CD4-positive, CD25-positive, alpha-beta regulatory T cell (primary cell): ENCODE data around the gene CACNA2D1. TPM values are rescaled to one million over a fixed set of nuclear protein-coding genes. Genes with fewer than 3 reads are reported as not detected.

Experiments used
- ATAC-seq, 2 donors: fragments of 150-1000 bp; cut with Tn5 transposase; one replicate each; pipeline ENCODE4 v1.10.0; 2021; ENCODE audit warnings: low read depth in 2 of 2, moderate number of reproducible peaks in 2 of 2, moderate library complexity in 1 of 2
- DNase-seq, 3 donors: peaks; one replicate each; pipeline versions ENCODE4 v3.0.0 to v3.0.0-alpha.2; 2012 to 2022; ENCODE audit warnings: mixed read lengths in 1 of 3
- H3K27ac ChIP-seq: one replicate; pipeline ENCODE4 v1.7.0; 2013; ENCODE audit warnings: mild to moderate bottlenecking, low read length; ENCODE audit not compliant: insufficient read depth, poor library complexity, severe bottlenecking
- H3K27me3 ChIP-seq: one replicate; pipeline ENCODE4 v1.7.0; 2013; ENCODE audit warnings: low read length; ENCODE audit not compliant: control insufficient read depth, insufficient read depth
- H3K36me3 ChIP-seq: one replicate; pipeline ENCODE4 v1.7.0; 2013; ENCODE audit warnings: mild to moderate bottlenecking, low read length, moderate library complexity; ENCODE audit not compliant: control insufficient read depth, insufficient read depth
- H3K4me1 ChIP-seq: 2 replicates; pipeline ENCODE4 v1.7.0; 2013; ENCODE audit warnings: mild to moderate bottlenecking, low read length; ENCODE audit not compliant: insufficient read depth, control insufficient read depth, poor library complexity, severe bottlenecking
- H3K4me3 ChIP-seq: one replicate; pipeline ENCODE4 v1.7.0; 2013; ENCODE audit warnings: low read depth, mild to moderate bottlenecking, low read length, moderate library complexity
- H3K9me3 ChIP-seq, 2 experiments: 1 replicate in 1 of 2; 2 replicates in 1 of 2; pipeline ENCODE4 v1.7.0; 2013; ENCODE audit warnings: low read length in 2 of 2, mild to moderate bottlenecking in 1 of 2, moderate library complexity in 1 of 2; ENCODE audit not compliant: control insufficient read depth in 2 of 2
- H3K27ac Mint-ChIP-seq, 3 donors: one replicate each; pipeline ENCODE4 v1.8.0; 2020 to 2022; ENCODE audit warnings: mild to moderate bottlenecking in 3 of 3, mixed read lengths in 3 of 3, moderate library complexity in 2 of 3
- H3K27me3 Mint-ChIP-seq: one replicate; pipeline ENCODE4 v1.8.0; 2022; ENCODE audit warnings: mild to moderate bottlenecking, mixed read lengths
- H3K36me3 Mint-ChIP-seq: one replicate; pipeline ENCODE4 v1.8.0; 2020; ENCODE audit warnings: mixed read lengths
- H3K4me1 Mint-ChIP-seq, 4 donors: one replicate each; pipeline ENCODE4 v1.8.0; 2020 to 2022; ENCODE audit warnings: mixed read lengths in 4 of 4, mild to moderate bottlenecking in 1 of 4
- H3K4me3 Mint-ChIP-seq, 4 donors: one replicate each; pipeline ENCODE4 v1.8.0; 2020 to 2022; ENCODE audit warnings: mild to moderate bottlenecking in 4 of 4, mixed read lengths in 4 of 4, moderate library complexity in 3 of 4
- H3K9me3 Mint-ChIP-seq, 7 donors: one replicate each; pipeline ENCODE4 v1.8.0; 2020 to 2022; ENCODE audit warnings: mixed read lengths in 7 of 7, mild to moderate bottlenecking in 3 of 7, moderate library complexity in 2 of 7
- polyA plus RNA-seq, 4 donors: library from polyadenylated mRNA; unstranded; fragments of 300-500 nt; fragmentation: Illumina TruSeq; gene quantifications; one replicate each; pipeline ENCODE4 v1.2.3, GENCODE V29; 2021
- total RNA-seq: library from RNA; stranded (reverse); gene quantifications from one replicate; pipeline ENCODE4 v1.2.3, GENCODE V29; 2022

The CACNA2D1 gene
- total and polyA plus RNA-seq, 5 donors from 2014 or later: not detected

DNA sequence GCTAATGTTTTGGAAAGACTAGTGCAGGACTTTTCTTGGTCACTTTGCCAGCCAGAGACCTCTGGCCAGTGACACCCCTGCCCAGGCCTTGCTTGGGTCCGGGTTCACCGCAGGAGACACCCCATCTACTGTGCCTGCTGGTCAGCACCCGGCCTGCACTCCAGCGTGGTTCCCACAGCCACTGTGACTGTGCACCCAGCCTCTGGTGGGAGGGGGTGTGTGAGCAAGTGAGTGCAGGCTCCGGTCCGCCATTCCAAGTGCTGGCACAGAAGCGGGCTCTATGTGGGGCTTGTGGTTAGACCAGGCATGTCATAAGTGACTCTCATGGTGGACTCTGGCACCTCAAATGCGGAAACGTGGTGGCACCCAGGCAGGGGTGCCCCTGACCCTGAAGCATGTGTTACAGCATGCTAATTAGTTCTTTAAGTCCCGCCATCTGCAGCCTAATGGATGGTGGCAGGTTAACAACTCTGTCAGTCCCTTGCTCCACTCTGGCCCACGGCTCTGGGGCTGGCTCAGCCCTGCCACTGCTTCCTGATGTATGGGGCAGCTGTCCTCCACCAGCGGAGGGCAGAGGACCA is 361.8 kb downstream of the CACNA2D1 start:
- H3K27me3 ChIP-seq: no peaks in the 10 kb centered on the region
- H3K4me3 ChIP-seq: no peak overlapping the region
- Mint-ChIP-seq H3K9me3 (peaks cover 0 to 8% (median 4%) of the 10 kb centered on the region in 7 donors), H3K27me3 (no peaks in the 10 kb centered on the region), H3K4me1 (no peaks in the 10 kb centered on the region), H3K4me3 (no peak overlapping the region), H3K36me3 (no peaks in the 10 kb centered on the region), H3K27ac (no peak overlapping the region)
- no peaks in the 10 kb centered on the region for H3K36me3 ChIP-seq
- H3K4me1 ChIP-seq: no peaks in the 10 kb centered on the region
- DNase-seq: no peak
- no peaks in the 10 kb centered on the region for H3K9me3 ChIP-seq
- H3K27ac ChIP-seq: no peak overlapping the region
- ATAC-seq: no peak

DNA sequence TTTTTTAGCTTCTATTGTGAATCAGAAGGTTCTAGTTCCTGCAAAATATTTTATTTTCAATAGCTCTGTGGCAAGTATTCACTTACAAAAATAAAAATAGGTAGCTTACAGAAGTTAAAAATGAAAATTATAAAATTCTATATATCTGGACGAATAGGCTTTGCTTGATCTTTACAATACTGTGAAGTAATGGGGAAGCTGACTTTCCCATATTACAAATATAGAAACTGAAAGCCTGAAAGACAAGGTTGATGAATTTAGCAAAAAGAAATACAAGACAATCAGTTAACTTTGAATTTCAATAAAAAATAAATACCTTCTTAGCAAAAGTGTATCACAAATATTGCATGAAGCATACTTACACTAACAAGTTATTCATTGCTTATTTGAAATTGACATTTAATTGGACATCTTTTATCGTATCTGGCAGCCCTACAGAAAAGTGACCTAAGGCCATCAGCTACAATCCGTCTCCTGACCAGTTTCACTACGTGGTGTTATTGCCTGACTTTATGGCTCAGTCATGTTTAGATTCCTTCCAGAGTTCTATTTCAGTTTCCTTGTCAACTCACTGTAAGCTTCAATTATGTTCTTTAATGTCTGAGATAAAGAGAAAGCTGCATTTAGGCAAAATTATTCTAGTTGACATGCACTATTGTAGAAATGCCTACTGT is 363.2 kb downstream of the CACNA2D1 start:
- H3K9me3 ChIP-seq: no peaks in the 10 kb centered on the region
- no peaks in the 10 kb centered on the region for H3K27me3 ChIP-seq
- no peak overlapping the region for H3K27ac Mint-ChIP-seq
- no peaks in the 10 kb centered on the region for H3K36me3 Mint-ChIP-seq
- no peak for DNase-seq
- peaks cover 0 to 9% (median 4%) of the 10 kb centered on the region in 7 donors for H3K9me3 Mint-ChIP-seq
- no peak for ATAC-seq
- no peaks in the 10 kb centered on the region for H3K27me3 Mint-ChIP-seq
- H3K36me3 ChIP-seq: no peaks in the 10 kb centered on the region
- no peak overlapping the region for H3K27ac ChIP-seq
- no peak overlapping the region for H3K4me3 Mint-ChIP-seq
- H3K4me1 ChIP-seq: no peaks in the 10 kb centered on the region
- H3K4me3 ChIP-seq: no peak overlapping the region
- no peaks in the 10 kb centered on the region for H3K4me1 Mint-ChIP-seq

DNA sequence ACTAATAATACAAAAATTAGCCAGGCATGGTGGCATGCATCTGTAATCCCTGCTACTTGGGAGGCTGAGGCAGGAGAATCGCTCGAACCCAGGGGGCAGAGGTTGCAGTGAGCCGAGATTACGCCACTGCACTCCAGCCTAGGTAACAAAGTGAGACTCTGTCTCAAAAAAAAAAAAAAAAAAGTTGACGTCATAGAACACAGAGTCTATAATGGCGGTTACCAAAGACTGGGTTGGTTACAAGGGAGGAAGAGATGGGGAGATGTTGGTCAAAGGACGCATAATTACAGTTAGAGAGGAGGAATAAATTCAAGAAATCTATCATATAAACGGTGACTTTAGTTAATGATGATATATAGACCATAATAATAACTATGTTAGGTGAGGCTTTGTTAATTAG is 364.1 kb downstream of the CACNA2D1 start:
- Histone ChIP-seq H3K4me3 (no peak overlapping the region), H3K27me3 (no peaks in the 10 kb centered on the region), H3K36me3 (no peaks in the 10 kb centered on the region), H3K27ac (no peak overlapping the region), H3K4me1 (no peaks in the 10 kb centered on the region), H3K9me3 (no peaks in the 10 kb centered on the region)
- DNase-seq: no peak
- Mint-ChIP-seq H3K27me3 (no peaks in the 10 kb centered on the region), H3K4me1 (no peaks in the 10 kb centered on the region), H3K36me3 (no peaks in the 10 kb centered on the region), H3K9me3 (peaks cover 0 to 9% (median 4%) of the 10 kb centered on the region in 7 donors), H3K4me3 (no peak overlapping the region), H3K27ac (peak overlapping the region in 1 of 3 donors; percentile 63)
- no peak for ATAC-seq

DNA sequence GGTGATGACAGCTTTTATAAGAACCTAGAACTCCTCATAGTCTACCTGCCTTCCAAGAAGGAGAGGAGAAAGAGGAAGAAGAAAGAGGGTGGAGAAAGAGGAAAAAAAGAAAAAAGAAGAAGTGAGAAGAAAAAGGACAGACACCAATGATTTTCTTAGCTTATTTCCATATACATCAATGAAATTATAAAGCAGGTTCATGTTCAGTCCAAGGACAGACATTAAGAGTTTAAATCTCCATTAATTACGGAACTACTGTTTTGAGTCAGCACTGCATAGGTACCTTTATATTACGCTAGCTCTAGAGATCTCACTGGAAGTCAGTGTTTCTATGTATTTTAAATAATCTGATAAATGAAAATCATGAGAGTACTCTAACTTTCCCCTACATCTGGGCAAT is 364.8 kb downstream of the CACNA2D1 start:
- ATAC-seq: no peak

DNA sequence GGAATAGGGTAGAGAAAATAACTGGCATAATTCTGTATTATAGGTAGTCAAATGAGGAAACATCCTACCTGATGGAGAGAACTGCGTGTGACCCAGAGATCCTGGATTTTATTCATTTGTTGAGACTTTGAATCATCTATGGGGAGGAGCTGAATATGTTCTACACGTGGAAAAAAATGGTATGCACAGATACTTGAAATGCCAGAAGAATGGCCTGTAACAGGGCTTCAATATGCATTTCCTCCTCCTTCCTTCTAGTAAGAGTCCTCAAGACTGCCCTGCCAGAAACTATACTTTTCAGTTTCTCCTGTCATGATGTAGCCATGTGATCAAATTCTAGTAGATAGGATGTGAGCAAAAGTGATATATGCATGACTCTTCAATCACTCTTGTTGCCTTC is 372.1 kb downstream of the CACNA2D1 start:
- ATAC-seq (no peak), DNase-seq (no peak)
- Histone ChIP-seq H3K4me3 (no peak overlapping the region), H3K27ac (no peak overlapping the region), H3K27me3 (no peaks in the 10 kb centered on the region), H3K36me3 (no peaks in the 10 kb centered on the region), H3K9me3 (peaks cover 0 to 3% of the 10 kb centered on the region in 2 experiments), H3K4me1 (no peaks in the 10 kb centered on the region)
- H3K27me3 Mint-ChIP-seq: no peaks in the 10 kb centered on the region
- no peaks in the 10 kb centered on the region for H3K36me3 Mint-ChIP-seq
- no peak overlapping the region for H3K27ac Mint-ChIP-seq
- H3K9me3 Mint-ChIP-seq: peaks cover 0 to 5% (median 1%) of the 10 kb centered on the region in 7 donors
- no peaks in the 10 kb centered on the region for H3K4me1 Mint-ChIP-seq
- no peak overlapping the region for H3K4me3 Mint-ChIP-seq

More for the DNA sequence above, 364.8 kb downstream of the CACNA2D1 start:
- no peaks in the 10 kb centered on the region for H3K27me3 Mint-ChIP-seq
- no peak overlapping the region for H3K4me3 Mint-ChIP-seq
- no peaks in the 10 kb centered on the region for H3K9me3 ChIP-seq
- no peaks in the 10 kb centered on the region for H3K36me3 Mint-ChIP-seq
- H3K27ac Mint-ChIP-seq: no peak overlapping the region
- no peaks in the 10 kb centered on the region for H3K36me3 ChIP-seq
- no peaks in the 10 kb centered on the region for H3K4me1 Mint-ChIP-seq
- H3K9me3 Mint-ChIP-seq: peaks cover 0 to 9% (median 4%) of the 10 kb centered on the region in 7 donors
- H3K27ac ChIP-seq: no peak overlapping the region
- no peak overlapping the region for H3K4me3 ChIP-seq
- H3K27me3 ChIP-seq: no peaks in the 10 kb centered on the region
- DNase-seq: no peak
- H3K4me1 ChIP-seq: no peaks in the 10 kb centered on the region

DNA sequence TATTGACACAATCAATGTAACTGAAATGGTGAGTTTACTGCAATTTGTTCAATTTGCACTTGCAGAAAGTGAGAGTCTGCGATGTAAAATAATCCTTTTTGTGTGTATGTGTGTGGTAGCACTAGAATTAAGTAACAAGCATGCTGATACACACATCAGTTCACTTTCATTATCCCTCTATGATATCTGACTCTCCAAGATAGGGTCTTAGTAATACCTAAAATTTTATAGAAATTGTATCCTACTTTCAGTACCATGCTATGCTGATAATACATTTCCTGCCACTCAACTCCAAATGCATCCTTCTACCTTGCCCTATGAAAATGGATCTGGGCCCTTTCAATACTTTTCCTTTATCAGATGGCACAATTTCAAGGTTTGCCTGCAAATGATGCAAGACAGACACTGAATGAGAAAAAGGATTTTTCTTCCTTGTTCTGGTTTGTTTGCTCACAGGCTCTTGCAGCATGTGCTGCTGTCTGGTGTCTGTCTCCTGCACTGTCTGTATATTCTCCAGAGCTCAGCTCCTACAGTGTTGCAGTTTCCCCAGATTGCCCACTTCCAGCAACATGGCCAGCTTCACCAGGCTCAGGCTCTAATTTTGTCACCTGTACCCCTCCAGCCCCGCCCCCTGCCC is 375.8 kb downstream of the CACNA2D1 start:
- H3K27me3 Mint-ChIP-seq: no peaks in the 10 kb centered on the region
- Histone ChIP-seq H3K4me1 (no peaks in the 10 kb centered on the region), H3K4me3 (no peak overlapping the region), H3K27me3 (no peaks in the 10 kb centered on the region), H3K9me3 (peaks cover 0 to 3% of the 10 kb centered on the region in 2 experiments), H3K36me3 (no peaks in the 10 kb centered on the region), H3K27ac (no peak overlapping the region)
- no peak overlapping the region for H3K4me3 Mint-ChIP-seq
- H3K9me3 Mint-ChIP-seq: peaks cover 0 to 4% (median 2%) of the 10 kb centered on the region in 7 donors
- ATAC-seq: no peak
- no peak for DNase-seq
- H3K36me3 Mint-ChIP-seq: no peaks in the 10 kb centered on the region
- H3K4me1 Mint-ChIP-seq: no peaks in the 10 kb centered on the region
- H3K27ac Mint-ChIP-seq: no peak overlapping the region

DNA sequence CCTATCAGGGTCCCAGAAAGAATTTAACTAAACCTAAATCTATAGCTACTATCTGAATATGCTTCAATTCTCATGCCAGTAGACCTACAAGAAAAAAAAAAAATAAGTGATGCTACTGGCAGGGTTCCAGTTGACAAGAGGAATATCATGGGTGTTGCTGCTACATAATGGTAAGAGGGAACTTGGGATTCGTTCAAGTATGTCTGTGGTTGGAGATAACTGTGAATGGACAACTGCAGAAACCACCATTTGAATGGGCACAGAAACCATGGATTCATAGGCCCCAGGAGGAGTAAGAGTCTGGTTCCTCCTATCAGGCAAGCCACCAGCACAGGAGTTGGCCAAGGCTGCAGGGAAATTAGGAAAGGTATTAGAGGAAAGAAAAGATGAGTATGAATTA is 386.1 kb downstream of the CACNA2D1 start:
- Histone ChIP-seq H3K4me3 (no peak overlapping the region), H3K9me3 (peaks cover 0 to 2% of the 10 kb centered on the region in 2 experiments), H3K27ac (no peak overlapping the region), H3K36me3 (no peaks in the 10 kb centered on the region), H3K27me3 (no peaks in the 10 kb centered on the region), H3K4me1 (no peaks in the 10 kb centered on the region)
- H3K27ac Mint-ChIP-seq: no peak overlapping the region
- H3K27me3 Mint-ChIP-seq: no peaks in the 10 kb centered on the region
- no peaks in the 10 kb centered on the region for H3K4me1 Mint-ChIP-seq
- ATAC-seq (no peak), DNase-seq (no peak)
- no peak overlapping the region for H3K4me3 Mint-ChIP-seq
- H3K36me3 Mint-ChIP-seq: no peaks in the 10 kb centered on the region
- peaks cover 3 to 14% (median 8%) of the 10 kb centered on the region in 7 donors for H3K9me3 Mint-ChIP-seq
